GM18505 (cell line): Measurements from ENCODE around the gene YIPF3.
"Not testable (repeated sequence)": the region's sequence is repeated elsewhere in the genome, so short reads cannot be mapped to it uniquely, and the experiment has no call there.

ENCODE experiments used
- ATAC-seq: cut with Tn5 transposase; IDR thresholded peaks from one replicate; pipeline ENCODE4 v1.9.1; 2021; ENCODE audit not compliant: unreplicated experiment
- POLR2A ChIP-seq: IDR thresholded peaks from 4 replicates; pipeline ENCODE4 v1.6.1; 2011; ENCODE audit warnings: borderline replicate concordance; ENCODE audit not compliant: insufficient read depth, insufficient read length; ENCODE audit errors: extremely low read depth

The YIPF3 gene

GRCh38 chr6:43505718-43506117 lies 11.0 kb downstream of the YIPF3 start:
- no peak for TF ChIP-seq POLR2A
- no peak for ATAC-seq

- no peak for TF ChIP-seq POLR2A
- ATAC-seq, result no peak
Observed at GRCh38 chr6:43504756-43505593, 11.8 kb downstream of the YIPF3 start.

- no peak for ATAC-seq
Observed at GRCh38 chr6:43503443-43503842, 13.3 kb downstream of the YIPF3 start.

GRCh38 chr6:43502666-43503065 lies 14.1 kb downstream of the YIPF3 start:
- TF ChIP-seq POLR2A, result no peak
- ATAC-seq, result no peak

More at GRCh38 chr6:43503443-43503842, 13.3 kb downstream of the YIPF3 start:
- no peak for TF ChIP-seq POLR2A

- ATAC-seq, result no peak
- TF ChIP-seq POLR2A, result no peak
Observed at GRCh38 chr6:43500921-43501320, 15.8 kb downstream of the YIPF3 start.

- TF ChIP-seq POLR2A, result no peak
- no peak for ATAC-seq
Observed at GRCh38 chr6:43499028-43499815, 17.5 kb downstream of the YIPF3 start.

GRCh38 chr6:43498291-43498690 lies 18.4 kb downstream of the YIPF3 start:
- ATAC-seq, result not testable (repeated sequence)

- no peak for TF ChIP-seq POLR2A
- no peak for ATAC-seq
Observed at GRCh38 chr6:43497689-43498088, 19.0 kb downstream of the YIPF3 start.

- ATAC-seq, result no peak
- no peak for TF ChIP-seq POLR2A
Observed at GRCh38 chr6:43497129-43497396, 19.7 kb downstream of the YIPF3 start.

GRCh38 chr6:43496370-43497128 lies 20.2 kb downstream of the YIPF3 start:
- no peak for ATAC-seq
- TF ChIP-seq POLR2A, result no peak

- no peak for TF ChIP-seq POLR2A
- ATAC-seq, result no peak
Observed at GRCh38 chr6:43495409-43495941, 21.3 kb downstream of the YIPF3 start.

GRCh38 chr6:43494766-43495165 lies 22.0 kb downstream of the YIPF3 start:
- no peak for ATAC-seq
- TF ChIP-seq POLR2A, result no peak

GRCh38 chr6:43494321-43494720 lies 22.4 kb downstream of the YIPF3 start:
- ATAC-seq, result no peak
- TF ChIP-seq POLR2A, result no peak
